ENCODE results near the gene HAT1. TPM values are rescaled to one million over a fixed set of nuclear protein-coding genes. Genes with fewer than 3 reads are reported as not detected.
"Not testable (repeated sequence)": the region's sequence is repeated elsewhere in the genome, so short reads cannot be mapped to it uniquely, and the experiment has no call there.

HAT1 gene
- total RNA-seq, 1 experiment from 2014 or later = 56.8 TPM

- H4K20me1 ChIP-seq (ENCODE audit: insufficient read depth, low read depth, low read length); H3K79me2 ChIP-seq (ENCODE audit: low read length); H3K9ac ChIP-seq (ENCODE audit: low read length); H2AFZ ChIP-seq (ENCODE audit: low read length); H3K36me3 ChIP-seq (ENCODE audit: insufficient read depth, low read length); H3K9me2 ChIP-seq (replicated peaks; ENCODE audit: insufficient read depth, low read length); H3K9me3 ChIP-seq (ENCODE audit: low read length); H3K4me2 ChIP-seq (ENCODE audit: low read depth, low read length, poor library complexity, severe bottlenecking); DNase-seq; H3K27ac ChIP-seq (ENCODE audit: low read length); H3K4me3 ChIP-seq (ENCODE audit: low read length); H3K27me3 ChIP-seq (ENCODE audit: low read length); H3K4me1 ChIP-seq (ENCODE audit: low read length): not testable (repeated sequence)
Observed at GRCh38 chr2:171899623-171900282, 22.5 kb upstream of the HAT1 start.

- no peak overlapping the region for H3K9ac ChIP-seq (ENCODE audit: low read length)
- 0 out of 2 replicates have a peak, but pooled peaks cover 6% of the 10 kb centered on the region for H3K9me3 ChIP-seq (ENCODE audit: low read length)
- no peaks in the 10 kb centered on the region for H3K36me3 ChIP-seq (ENCODE audit: insufficient read depth, low read length)
- H2AFZ ChIP-seq (ENCODE audit: low read length) = no peak overlapping the region
- H3K4me3 ChIP-seq (ENCODE audit: low read length) = no peak overlapping the region
- H3K9me2 ChIP-seq (replicated peaks; ENCODE audit: insufficient read depth, low read length) = no peaks in the 10 kb centered on the region
- peaks cover 3% of the 10 kb centered on the region; the same call in 1 of the 2 replicates for H3K27me3 ChIP-seq (ENCODE audit: low read length)
- peaks cover 3% of the 10 kb centered on the region for H3K4me1 ChIP-seq (ENCODE audit: low read length)
- H3K79me2 ChIP-seq (ENCODE audit: low read length) = no peaks in the 10 kb centered on the region
- DNase-seq = no peak
- no peak overlapping the region for H3K27ac ChIP-seq (ENCODE audit: low read length)
- no peak overlapping the region for H3K4me2 ChIP-seq (ENCODE audit: low read depth, low read length, poor library complexity, severe bottlenecking)
- H4K20me1 ChIP-seq (ENCODE audit: insufficient read depth, low read depth, low read length) = no peaks in the 10 kb centered on the region
Observed at GRCh38 chr2:171902840-171903420, 19.3 kb upstream of the HAT1 start.

GRCh38 chr2:171908235-171908634 is 14.0 kb upstream of the HAT1 start:
- Histone ChIP-seq H3K4me2 (ENCODE audit: low read depth, low read length, poor library complexity, severe bottlenecking) (no peak overlapping the region), H3K4me1 (ENCODE audit: low read length) (no peaks in the 10 kb centered on the region), H3K9ac (ENCODE audit: low read length) (no peak overlapping the region), H3K36me3 (ENCODE audit: insufficient read depth, low read length) (no peaks in the 10 kb centered on the region), H3K79me2 (ENCODE audit: low read length) (no peaks in the 10 kb centered on the region), H3K4me3 (ENCODE audit: low read length) (no peak overlapping the region), H3K27me3 (ENCODE audit: low read length) (no peaks in the 10 kb centered on the region), H3K27ac (ENCODE audit: low read length) (no peak overlapping the region), H3K9me2 (replicated peaks; ENCODE audit: insufficient read depth, low read length) (no peaks in the 10 kb centered on the region), H4K20me1 (ENCODE audit: insufficient read depth, low read depth, low read length) (no peaks in the 10 kb centered on the region), H2AFZ (ENCODE audit: low read length) (no peak overlapping the region), H3K9me3 (ENCODE audit: low read length) (no peaks in the 10 kb centered on the region)
- no peak for DNase-seq

GRCh38 chr2:171909266-171909665 is 13.0 kb upstream of the HAT1 start:
- Histone ChIP-seq H3K9me3 (ENCODE audit: low read length) (no peaks in the 10 kb centered on the region), H2AFZ (ENCODE audit: low read length) (no peak overlapping the region), H3K9me2 (replicated peaks; ENCODE audit: insufficient read depth, low read length) (no peaks in the 10 kb centered on the region), H3K36me3 (ENCODE audit: insufficient read depth, low read length) (no peaks in the 10 kb centered on the region), H3K27ac (ENCODE audit: low read length) (no peak overlapping the region), H3K9ac (ENCODE audit: low read length) (no peak overlapping the region), H4K20me1 (ENCODE audit: insufficient read depth, low read depth, low read length) (no peaks in the 10 kb centered on the region), H3K4me3 (ENCODE audit: low read length) (no peak overlapping the region), H3K4me2 (ENCODE audit: low read depth, low read length, poor library complexity, severe bottlenecking) (no peak overlapping the region), H3K79me2 (ENCODE audit: low read length) (no peaks in the 10 kb centered on the region), H3K4me1 (ENCODE audit: low read length) (no peaks in the 10 kb centered on the region), H3K27me3 (ENCODE audit: low read length) (no peaks in the 10 kb centered on the region)
- DNase-seq = no peak

GRCh38 chr2:171910494-171910893 is 11.8 kb upstream of the HAT1 start:
- H3K9me2 ChIP-seq (replicated peaks; ENCODE audit: insufficient read depth, low read length) = no peaks in the 10 kb centered on the region
- no peak for DNase-seq
- H3K36me3 ChIP-seq (ENCODE audit: insufficient read depth, low read length) = no peaks in the 10 kb centered on the region
- H3K4me1 ChIP-seq (ENCODE audit: low read length) = no peaks in the 10 kb centered on the region
- no peaks in the 10 kb centered on the region for H3K79me2 ChIP-seq (ENCODE audit: low read length)
- H3K27me3 ChIP-seq (ENCODE audit: low read length) = no peaks in the 10 kb centered on the region
- no peak overlapping the region for H3K27ac ChIP-seq (ENCODE audit: low read length)
- no peak overlapping the region for H3K4me3 ChIP-seq (ENCODE audit: low read length)
- H2AFZ ChIP-seq (ENCODE audit: low read length) = no peak overlapping the region
- no peaks in the 10 kb centered on the region for H3K9me3 ChIP-seq (ENCODE audit: low read length)
- no peak overlapping the region for H3K4me2 ChIP-seq (ENCODE audit: low read depth, low read length, poor library complexity, severe bottlenecking)
- no peaks in the 10 kb centered on the region for H4K20me1 ChIP-seq (ENCODE audit: insufficient read depth, low read depth, low read length)
- no peak overlapping the region for H3K9ac ChIP-seq (ENCODE audit: low read length)

GRCh38 chr2:171913517-171913916 is 8.7 kb upstream of the HAT1 start:
- H3K27ac ChIP-seq (ENCODE audit: low read length) = no peak overlapping the region
- no peaks in the 10 kb centered on the region for H3K4me1 ChIP-seq (ENCODE audit: low read length)
- no peaks in the 10 kb centered on the region for H3K79me2 ChIP-seq (ENCODE audit: low read length)
- no peaks in the 10 kb centered on the region for H3K9me3 ChIP-seq (ENCODE audit: low read length)
- H3K4me3 ChIP-seq (ENCODE audit: low read length) = no peak overlapping the region
- H3K9me2 ChIP-seq (replicated peaks; ENCODE audit: insufficient read depth, low read length) = no peaks in the 10 kb centered on the region
- no peak overlapping the region for H2AFZ ChIP-seq (ENCODE audit: low read length)
- no peak for DNase-seq
- H4K20me1 ChIP-seq (ENCODE audit: insufficient read depth, low read depth, low read length) = no peaks in the 10 kb centered on the region
- H3K9ac ChIP-seq (ENCODE audit: low read length) = no peak overlapping the region
- no peaks in the 10 kb centered on the region for H3K27me3 ChIP-seq (ENCODE audit: low read length)
- no peaks in the 10 kb centered on the region for H3K36me3 ChIP-seq (ENCODE audit: insufficient read depth, low read length)
- no peak overlapping the region for H3K4me2 ChIP-seq (ENCODE audit: low read depth, low read length, poor library complexity, severe bottlenecking)

GRCh38 chr2:171919453-171919852 is 2.8 kb upstream of the HAT1 start:
- H3K4me2 ChIP-seq (ENCODE audit: low read depth, low read length, poor library complexity, severe bottlenecking) = no peak overlapping the region
- H3K27me3 ChIP-seq (ENCODE audit: low read length) = no peaks in the 10 kb centered on the region
- no peak overlapping the region for H2AFZ ChIP-seq (ENCODE audit: low read length)
- H3K9ac ChIP-seq (ENCODE audit: low read length) = no peak overlapping the region
- DNase-seq = no peak
- H3K9me3 ChIP-seq (ENCODE audit: low read length) = no peaks in the 10 kb centered on the region
- peaks cover 21% of the 10 kb centered on the region for H3K79me2 ChIP-seq (ENCODE audit: low read length)
- peaks cover 2% of the 10 kb centered on the region; the same call in 1 of the 2 replicates for H3K36me3 ChIP-seq (ENCODE audit: insufficient read depth, low read length)
- H4K20me1 ChIP-seq (ENCODE audit: insufficient read depth, low read depth, low read length) = no peaks in the 10 kb centered on the region
- H3K9me2 ChIP-seq (replicated peaks; ENCODE audit: insufficient read depth, low read length) = no peaks in the 10 kb centered on the region
- H3K4me1 ChIP-seq (ENCODE audit: low read length) = peaks cover 19% of the 10 kb centered on the region
- no peak overlapping the region for H3K27ac ChIP-seq (ENCODE audit: low read length)
- no peak overlapping the region for H3K4me3 ChIP-seq (ENCODE audit: low read length)

- Histone ChIP-seq H3K4me2 (ENCODE audit: low read depth, low read length, poor library complexity, severe bottlenecking) (peak overlapping the region; percentile 87), H3K4me3 (ENCODE audit: low read length) (peak overlapping the region; percentile 82), H3K79me2 (ENCODE audit: low read length) (peaks cover 43% of the 10 kb centered on the region), H3K36me3 (ENCODE audit: insufficient read depth, low read length) (peaks cover 21% of the 10 kb centered on the region), H3K9me2 (replicated peaks; ENCODE audit: insufficient read depth, low read length) (no peaks in the 10 kb centered on the region), H3K27me3 (ENCODE audit: low read length) (no peaks in the 10 kb centered on the region), H3K27ac (ENCODE audit: low read length) (peak overlapping the region; percentile 59), H3K4me1 (ENCODE audit: low read length) (peaks cover 22% of the 10 kb centered on the region), H4K20me1 (ENCODE audit: insufficient read depth, low read depth, low read length) (no peaks in the 10 kb centered on the region), H2AFZ (ENCODE audit: low read length) (peak overlapping the region; percentile 53; the same call in 1 of the 2 replicates), H3K9me3 (ENCODE audit: low read length) (no peaks in the 10 kb centered on the region), H3K9ac (ENCODE audit: low read length) (peak overlapping the region; percentile 77)
- no peak for DNase-seq
Observed at GRCh38 chr2:171921970-171922229, 361 bp upstream of the HAT1 start.
